Measurements from ENCODE around the gene FAM24B. TPM values are rescaled to one million over a fixed set of nuclear protein-coding genes. Genes with fewer than 3 reads are reported as not detected.

Gene FAM24B
- total RNA-seq, 4 donors from 2014 or later, result 2.3 to 4.2 TPM; not detected in 2

DNA sequence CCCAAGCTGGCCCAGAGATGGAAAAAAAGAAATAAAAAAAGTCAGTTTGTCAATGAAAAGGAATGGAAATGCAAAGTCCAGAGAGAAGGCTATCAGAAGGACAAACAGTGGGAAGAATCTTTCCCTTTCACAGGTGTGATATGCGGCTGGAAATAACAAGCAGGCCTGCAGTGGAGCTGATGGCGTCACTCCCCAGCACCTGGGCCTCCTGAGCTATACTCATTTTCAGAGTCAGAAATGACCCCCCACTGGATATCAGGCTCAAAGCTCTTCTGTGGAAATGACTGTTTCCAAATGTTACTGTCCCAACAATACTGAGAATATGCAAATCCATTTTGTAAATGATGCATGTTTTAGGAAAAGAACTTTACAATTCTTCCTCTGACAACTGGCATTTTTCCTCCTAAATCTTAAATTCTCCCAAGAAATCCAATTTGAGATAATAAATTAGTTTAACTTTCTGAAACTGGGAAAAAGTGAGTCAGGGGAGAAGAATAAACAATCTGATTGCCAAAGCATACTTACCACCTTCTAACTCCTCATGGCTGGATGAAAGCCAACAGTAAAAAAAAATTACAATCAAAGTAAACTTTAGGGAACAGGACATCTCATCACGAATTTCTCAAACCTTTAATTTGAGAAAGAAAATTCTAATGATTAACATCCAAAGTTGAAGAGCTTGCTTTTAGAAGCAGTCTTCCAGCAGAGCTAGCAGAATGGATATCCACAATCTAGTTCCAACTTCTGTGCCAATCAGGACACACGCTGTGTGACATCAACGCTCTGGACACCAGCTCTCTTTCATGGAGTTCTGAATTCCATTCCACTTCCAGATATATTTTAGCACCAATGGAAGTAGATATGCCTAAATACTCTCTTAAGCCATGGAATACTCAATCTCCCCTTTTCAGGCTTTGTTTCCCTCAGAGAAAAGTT is 28.4 kb downstream of the FAM24B start:
- no peak for TF ChIP-seq POLR2A (IDR thresholded peaks at IDR 0.05)
- TF ChIP-seq, protein P1, sequence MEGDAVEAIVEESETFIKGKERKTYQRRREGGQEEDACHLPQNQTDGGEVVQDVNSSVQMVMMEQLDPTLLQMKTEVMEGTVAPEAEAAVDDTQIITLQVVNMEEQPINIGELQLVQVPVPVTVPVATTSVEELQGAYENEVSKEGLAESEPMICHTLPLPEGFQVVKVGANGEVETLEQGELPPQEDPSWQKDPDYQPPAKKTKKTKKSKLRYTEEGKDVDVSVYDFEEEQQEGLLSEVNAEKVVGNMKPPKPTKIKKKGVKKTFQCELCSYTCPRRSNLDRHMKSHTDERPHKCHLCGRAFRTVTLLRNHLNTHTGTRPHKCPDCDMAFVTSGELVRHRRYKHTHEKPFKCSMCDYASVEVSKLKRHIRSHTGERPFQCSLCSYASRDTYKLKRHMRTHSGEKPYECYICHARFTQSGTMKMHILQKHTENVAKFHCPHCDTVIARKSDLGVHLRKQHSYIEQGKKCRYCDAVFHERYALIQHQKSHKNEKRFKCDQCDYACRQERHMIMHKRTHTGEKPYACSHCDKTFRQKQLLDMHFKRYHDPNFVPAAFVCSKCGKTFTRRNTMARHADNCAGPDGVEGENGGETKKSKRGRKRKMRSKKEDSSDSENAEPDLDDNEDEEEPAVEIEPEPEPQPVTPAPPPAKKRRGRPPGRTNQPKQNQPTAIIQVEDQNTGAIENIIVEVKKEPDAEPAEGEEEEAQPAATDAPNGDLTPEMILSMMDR (IDR thresholded peaks at IDR 0.05), result no peak

DNA sequence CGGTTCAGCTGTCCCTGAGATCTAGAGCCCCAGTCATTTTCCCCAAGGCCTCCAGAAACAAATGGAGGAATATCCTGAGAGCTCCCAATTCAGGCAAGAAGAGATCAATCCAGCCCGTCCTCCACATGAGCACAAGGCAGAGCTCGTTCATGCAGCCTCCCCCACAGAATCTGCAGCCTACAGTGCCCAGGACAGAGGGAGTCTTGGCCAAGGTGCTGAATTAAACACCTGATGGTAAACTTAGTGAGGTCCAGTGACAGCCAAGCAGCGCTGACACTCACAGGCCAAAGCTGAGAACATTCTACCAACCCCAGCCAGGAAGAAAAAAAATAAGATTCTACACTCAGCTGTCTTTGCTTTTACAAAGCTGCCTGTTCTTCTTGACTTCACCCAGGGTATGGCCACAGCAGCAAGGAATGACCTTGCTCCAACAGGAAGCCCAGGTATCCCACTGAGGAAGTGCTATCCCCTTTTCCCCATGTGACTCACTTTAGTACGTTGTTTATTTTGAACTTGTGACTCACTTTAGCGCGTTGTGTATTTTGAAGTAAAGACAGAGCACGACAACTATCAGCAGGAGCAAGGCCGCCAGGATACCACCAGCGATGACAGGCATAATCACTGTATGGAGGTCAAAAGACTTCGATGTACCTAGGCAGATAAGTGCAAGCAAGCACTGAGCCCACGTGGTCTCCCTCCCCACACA is 29.3 kb downstream of the FAM24B start:
- no peak overlapping the region for H3K27ac ChIP-seq
- TF ChIP-seq POLR2A (IDR thresholded peaks at IDR 0.05), result no peak
- TF ChIP-seq, protein P1 (IDR thresholded peaks at IDR 0.05), result no peak
- H3K27me3 ChIP-seq, result no peaks in the 10 kb centered on the region
- H3K4me3 ChIP-seq, result no peak overlapping the region
- 70 to 82% methylated on average over 8 to 10 of the region's 12 CpGs for WGBS, 2 donors
- no peaks in the 10 kb centered on the region for H3K4me1 ChIP-seq
- no peak for DNase-seq
- H3K36me3 ChIP-seq, result peaks cover 0 to 58% (median 0%) of the 10 kb centered on the region in 3 donors
- H3K9me3 ChIP-seq, result no peaks in the 10 kb centered on the region
- intact Hi-C loops (cut with DNase I), result no loop called here

More for the DNA sequence above, 28.4 kb downstream of the FAM24B start:
- Histone ChIP-seq H3K4me1 (no peaks in the 10 kb centered on the region), H3K36me3 (peaks cover 0 to 59% (median 0%) of the 10 kb centered on the region in 3 donors), H3K9me3 (no peaks in the 10 kb centered on the region), H3K4me3 (no peak overlapping the region), H3K27me3 (no peaks in the 10 kb centered on the region), H3K27ac (no peak overlapping the region)
- DNase-seq, result no peak
- intact Hi-C loops (cut with DNase I), result no loop called here
- WGBS, 2 donors, result 80 to 84% methylated on average over 5 of the region's 5 CpGs

DNA sequence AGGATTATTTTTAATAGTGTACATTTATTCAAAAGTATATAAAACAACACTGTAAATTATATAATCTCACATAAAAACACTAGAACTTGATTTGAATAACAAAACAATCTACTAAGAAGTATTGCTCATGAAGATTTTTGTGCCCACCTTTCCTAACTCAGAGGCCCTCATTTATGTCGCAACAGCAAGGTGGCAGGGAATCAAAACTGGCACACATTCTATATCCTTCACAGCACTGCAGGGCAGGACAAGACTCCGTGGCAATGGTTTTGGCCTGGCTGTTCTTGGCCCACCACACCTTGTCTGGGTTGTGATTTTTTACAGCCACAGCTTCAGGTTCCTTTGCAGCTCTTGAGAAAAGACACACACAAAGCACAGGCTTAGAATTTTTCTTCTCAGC is 30.3 kb downstream of the FAM24B start:
- Histone ChIP-seq H3K9me3 (no peaks in the 10 kb centered on the region), H3K27me3 (no peaks in the 10 kb centered on the region), H3K27ac (no peak overlapping the region), H3K36me3 (peaks cover 0 to 48% (median 0%) of the 10 kb centered on the region in 3 donors), H3K4me3 (no peak overlapping the region), H3K4me1 (no peaks in the 10 kb centered on the region)
- WGBS, 2 donors, result 62 to 72% methylated on average over 2 of the region's 2 CpGs
- TF ChIP-seq, protein P1 (IDR thresholded peaks at IDR 0.05), result no peak
- no peak for TF ChIP-seq POLR2A (IDR thresholded peaks at IDR 0.05)
- intact Hi-C loops (cut with DNase I), result no loop called here
- no peak for DNase-seq

DNA sequence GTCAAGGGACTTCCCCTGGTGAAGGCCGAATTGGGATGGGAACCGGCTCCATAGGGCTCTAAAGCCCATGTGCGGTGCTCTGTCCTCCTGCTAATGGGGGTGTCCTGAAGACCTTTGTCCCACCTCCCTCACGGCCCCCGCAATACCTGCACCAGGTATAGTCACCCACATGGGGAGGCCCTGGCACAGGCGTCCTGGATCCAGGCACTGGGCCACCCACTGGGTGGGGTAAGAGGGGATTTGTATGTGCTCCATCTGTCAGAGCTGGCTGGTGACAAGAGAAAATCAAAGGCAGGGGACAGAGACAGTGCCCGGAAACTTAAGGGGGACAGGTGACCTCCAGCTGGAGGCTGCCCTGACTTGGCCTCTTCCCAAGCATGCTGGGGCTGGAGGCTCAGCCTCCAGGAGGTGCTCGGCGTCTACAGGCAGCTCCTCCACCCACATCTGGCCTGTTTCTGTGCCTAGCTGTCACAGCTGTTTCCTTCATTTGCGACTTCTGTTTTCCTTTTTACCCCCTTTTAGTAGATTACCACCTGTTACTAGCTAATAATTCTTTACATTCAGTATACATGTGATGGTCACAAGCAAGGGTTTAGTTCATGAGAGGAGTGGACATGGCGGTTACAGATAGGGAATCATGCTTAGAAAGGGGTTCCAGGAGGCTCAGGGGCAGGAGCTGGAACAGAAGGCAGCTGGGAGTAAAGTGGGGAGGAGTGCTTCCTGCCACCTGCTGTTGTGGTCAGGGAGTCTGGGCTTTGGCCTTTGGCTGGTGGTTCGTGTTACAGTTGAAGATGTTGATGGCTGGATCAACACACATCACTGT is 31.4 kb downstream of the FAM24B start:
- no peak overlapping the region for H3K4me3 ChIP-seq
- H3K36me3 ChIP-seq, result peaks cover 0 to 39% (median 0%) of the 10 kb centered on the region in 3 donors
- no peaks in the 10 kb centered on the region for H3K27me3 ChIP-seq
- no peak overlapping the region for H3K27ac ChIP-seq
- DNase-seq, result no peak
- no peaks in the 10 kb centered on the region for H3K9me3 ChIP-seq
- TF ChIP-seq, protein P1 (IDR thresholded peaks at IDR 0.05), result no peak
- TF ChIP-seq POLR2A (IDR thresholded peaks at IDR 0.05), result no peak
- H3K4me1 ChIP-seq, result no peaks in the 10 kb centered on the region
- intact Hi-C loops (cut with DNase I), result no loop called here
- 56 to 86% methylated on average over 6 of the region's 12 CpGs for WGBS, 2 donors

Measured in esophagus squamous epithelium (tissue), 5 donors.